Eye (tissue), 1 donor: Measurements from ENCODE around the gene SS18L1.

Experiments used
- DNase-seq: peaks from one replicate; pipeline ENCODE4 v3.0.0-alpha.2; 2015

The SS18L1 gene

DNA sequence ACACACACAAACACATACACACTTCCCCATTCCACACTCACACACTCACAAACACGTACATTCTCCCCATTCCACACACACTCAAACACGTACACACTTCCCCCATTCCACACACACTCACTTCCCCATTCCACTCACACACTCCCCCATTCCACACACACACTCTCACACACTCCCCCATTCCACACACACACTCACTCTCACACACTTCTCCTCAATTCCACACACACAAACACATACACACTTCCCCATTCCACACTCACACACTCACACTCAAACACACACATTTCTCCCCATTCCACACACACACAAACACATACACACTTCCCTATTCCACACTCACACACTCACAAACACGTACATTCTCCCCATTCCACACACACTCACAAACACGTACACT lies 86.1 kb downstream of the SS18L1 start:
- no peak for DNase-seq

DNA sequence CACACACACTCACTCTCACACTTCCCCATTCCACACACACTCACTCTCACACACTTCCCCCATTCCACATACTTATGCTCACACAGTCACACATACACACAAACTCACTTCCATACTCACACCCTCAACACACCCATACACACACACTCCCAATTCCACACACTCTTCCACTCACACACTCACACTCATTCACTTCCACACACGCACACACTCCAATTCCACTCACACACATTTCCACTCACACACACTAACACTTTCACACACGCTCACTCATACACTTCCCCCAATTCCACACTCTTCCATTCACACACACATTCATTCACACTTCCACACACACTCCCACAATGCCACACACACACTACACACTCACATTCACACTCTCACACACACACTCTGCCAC lies 86.7 kb downstream of the SS18L1 start:
- DNase-seq = no peak

DNA sequence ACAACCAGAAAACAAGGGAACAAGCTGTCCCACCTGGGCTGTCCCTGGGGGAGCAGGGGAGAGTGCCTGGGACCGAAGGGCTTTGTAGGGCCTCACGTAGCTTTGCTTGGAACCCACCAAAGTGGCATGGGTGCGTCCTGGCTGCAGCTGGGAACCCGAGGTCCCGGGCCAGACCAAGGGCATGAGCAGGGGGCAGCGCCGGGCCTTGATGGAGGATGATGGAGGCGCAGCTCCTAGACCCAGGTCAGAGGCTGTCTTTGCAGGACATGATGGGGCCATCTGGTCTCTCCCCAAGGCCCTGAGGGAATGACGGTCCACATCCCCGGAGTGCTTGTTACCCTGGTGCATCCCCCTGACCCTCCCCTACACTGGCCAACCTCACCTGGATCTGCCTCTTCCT lies 87.1 kb downstream of the SS18L1 start:
- DNase-seq = no peak

DNA sequence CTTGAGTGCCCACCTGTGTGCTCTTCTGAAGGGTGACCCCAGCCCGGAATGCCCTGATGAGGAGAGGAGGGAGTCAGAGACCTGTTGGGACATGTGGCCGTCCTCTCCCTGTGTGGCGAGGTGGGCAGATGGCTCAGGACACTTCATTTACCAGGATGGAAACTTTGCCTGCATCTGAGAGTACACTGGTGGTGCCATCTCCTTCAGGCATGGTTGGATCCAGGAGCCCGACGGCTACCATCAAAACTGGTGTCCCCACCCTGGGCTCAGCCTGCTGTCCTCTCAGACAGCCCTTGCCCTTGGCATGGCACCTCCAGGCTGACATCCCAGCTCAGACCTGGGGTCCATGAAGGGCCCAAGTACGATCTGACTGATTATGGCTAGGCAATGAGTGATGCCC lies 87.7 kb downstream of the SS18L1 start:
- DNase-seq = no peak
